Neutrophil (primary cell): ENCODE measurements around the gene ZNF224.

Experiments
- H3K27ac ChIP-seq: fragments of 200-600 bp; sonication (generic); 2 replicates; pipeline ENCODE4 v1.5.1; 2016; ENCODE audit warnings: mild to moderate bottlenecking, moderate library complexity
- H3K27me3 ChIP-seq: fragments of 200-600 bp; sonication (generic); 2 replicates; pipeline ENCODE4 v1.6.0; 2016; ENCODE audit warnings: mild to moderate bottlenecking
- H3K36me3 ChIP-seq: fragments of 200-600 bp; sonication (generic); 2 replicates; pipeline ENCODE4 v1.5.1; 2017
- H3K4me1 ChIP-seq, 2 experiments: fragments of 200-600 bp in 1 of 2; sonication (generic) in 1 of 2; 1 replicate in 1 of 2; 2 replicates in 1 of 2; pipeline versions ENCODE4 v1.5.1 to v1.6.1; 2013 to 2016; ENCODE audit warnings: low read depth in 1 of 2, low read length in 1 of 2, mild to moderate bottlenecking in 1 of 2, moderate library complexity in 1 of 2; ENCODE audit not compliant: control insufficient read depth in 1 of 2, insufficient read depth in 1 of 2
- H3K4me3 ChIP-seq, 2 experiments: fragments of 200-600 bp in 1 of 2; sonication (generic) in 1 of 2; 1 replicate in 1 of 2; 2 replicates in 1 of 2; pipeline ENCODE4 v1.5.1; 2013 to 2016; ENCODE audit warnings: low read depth in 1 of 2, low read length in 1 of 2, mild to moderate bottlenecking in 1 of 2, moderate library complexity in 1 of 2
- H3K9me3 ChIP-seq: fragments of 200-600 bp; sonication (generic); 2 replicates; pipeline ENCODE4 v1.5.1; 2016
- TF ChIP-seq, protein P1 (sequence below): fragments of 200-600 bp; sonication (generic); IDR thresholded peaks from 2 replicates; pipeline ENCODE4 v1.5.1; 2016; ENCODE audit warnings: antibody characterized with exemption

Gene ZNF224

GRCh38 chr19:44061038-44061437 lies 33.1 kb upstream of the ZNF224 start:
- TF ChIP-seq, protein P1, sequence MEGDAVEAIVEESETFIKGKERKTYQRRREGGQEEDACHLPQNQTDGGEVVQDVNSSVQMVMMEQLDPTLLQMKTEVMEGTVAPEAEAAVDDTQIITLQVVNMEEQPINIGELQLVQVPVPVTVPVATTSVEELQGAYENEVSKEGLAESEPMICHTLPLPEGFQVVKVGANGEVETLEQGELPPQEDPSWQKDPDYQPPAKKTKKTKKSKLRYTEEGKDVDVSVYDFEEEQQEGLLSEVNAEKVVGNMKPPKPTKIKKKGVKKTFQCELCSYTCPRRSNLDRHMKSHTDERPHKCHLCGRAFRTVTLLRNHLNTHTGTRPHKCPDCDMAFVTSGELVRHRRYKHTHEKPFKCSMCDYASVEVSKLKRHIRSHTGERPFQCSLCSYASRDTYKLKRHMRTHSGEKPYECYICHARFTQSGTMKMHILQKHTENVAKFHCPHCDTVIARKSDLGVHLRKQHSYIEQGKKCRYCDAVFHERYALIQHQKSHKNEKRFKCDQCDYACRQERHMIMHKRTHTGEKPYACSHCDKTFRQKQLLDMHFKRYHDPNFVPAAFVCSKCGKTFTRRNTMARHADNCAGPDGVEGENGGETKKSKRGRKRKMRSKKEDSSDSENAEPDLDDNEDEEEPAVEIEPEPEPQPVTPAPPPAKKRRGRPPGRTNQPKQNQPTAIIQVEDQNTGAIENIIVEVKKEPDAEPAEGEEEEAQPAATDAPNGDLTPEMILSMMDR = no peak
- peaks cover 21% of the 10 kb centered on the region for H3K36me3 ChIP-seq
- H3K9me3 ChIP-seq = peaks cover 6% of the 10 kb centered on the region

GRCh38 chr19:44066305-44066704 lies 27.9 kb upstream of the ZNF224 start:
- peaks cover under 1 to 1% of the 10 kb centered on the region in 2 experiments for H3K4me1 ChIP-seq
- H3K9me3 ChIP-seq = peaks cover 21% of the 10 kb centered on the region

More at GRCh38 chr19:44061038-44061437, 33.1 kb upstream of the ZNF224 start:
- H3K4me3 ChIP-seq = no peak overlapping the region
- H3K27me3 ChIP-seq = no peaks in the 10 kb centered on the region
- no peaks in the 10 kb centered on the region for H3K4me1 ChIP-seq
- H3K27ac ChIP-seq = no peak overlapping the region

GRCh38 chr19:44069415-44069814 lies 24.7 kb upstream of the ZNF224 start:
- Histone ChIP-seq H3K27me3 (no peaks in the 10 kb centered on the region), H3K36me3 (no peaks in the 10 kb centered on the region), H3K4me3 (no peak overlapping the region), H3K9me3 (peaks cover 21% of the 10 kb centered on the region), H3K27ac (no peak overlapping the region), H3K4me1 (peaks cover 12 to 15% of the 10 kb centered on the region in 2 experiments)
- TF ChIP-seq, protein P1 = no peak

More at GRCh38 chr19:44066305-44066704, 27.9 kb upstream of the ZNF224 start:
- TF ChIP-seq, protein P1 = no peak
- Histone ChIP-seq H3K4me3 (no peak overlapping the region), H3K36me3 (peaks cover 12% of the 10 kb centered on the region), H3K27me3 (no peaks in the 10 kb centered on the region), H3K27ac (no peak overlapping the region)

- H3K36me3 ChIP-seq = no peaks in the 10 kb centered on the region
- H3K4me1 ChIP-seq = peaks cover 12 to 15% of the 10 kb centered on the region in 2 experiments
- H3K9me3 ChIP-seq = peaks cover 5% of the 10 kb centered on the region
- H3K27me3 ChIP-seq = no peaks in the 10 kb centered on the region
- H3K27ac ChIP-seq = no peak within 1 kb of the TSS
- H3K4me3 ChIP-seq = peak within 1 kb of the TSS; percentile 66 to 72
- TF ChIP-seq, protein P1 = no peak
These were observed 22.2 kb upstream of the ZNF224 start, which contains the start of gene ZNF284 for GRCh38 chr19:44071824-44072542. TSS of gene ZNF284 (plus strand) at chr19:44072159. CDS start at chr19:44076390, 4,231 bp downstream.

DNA sequence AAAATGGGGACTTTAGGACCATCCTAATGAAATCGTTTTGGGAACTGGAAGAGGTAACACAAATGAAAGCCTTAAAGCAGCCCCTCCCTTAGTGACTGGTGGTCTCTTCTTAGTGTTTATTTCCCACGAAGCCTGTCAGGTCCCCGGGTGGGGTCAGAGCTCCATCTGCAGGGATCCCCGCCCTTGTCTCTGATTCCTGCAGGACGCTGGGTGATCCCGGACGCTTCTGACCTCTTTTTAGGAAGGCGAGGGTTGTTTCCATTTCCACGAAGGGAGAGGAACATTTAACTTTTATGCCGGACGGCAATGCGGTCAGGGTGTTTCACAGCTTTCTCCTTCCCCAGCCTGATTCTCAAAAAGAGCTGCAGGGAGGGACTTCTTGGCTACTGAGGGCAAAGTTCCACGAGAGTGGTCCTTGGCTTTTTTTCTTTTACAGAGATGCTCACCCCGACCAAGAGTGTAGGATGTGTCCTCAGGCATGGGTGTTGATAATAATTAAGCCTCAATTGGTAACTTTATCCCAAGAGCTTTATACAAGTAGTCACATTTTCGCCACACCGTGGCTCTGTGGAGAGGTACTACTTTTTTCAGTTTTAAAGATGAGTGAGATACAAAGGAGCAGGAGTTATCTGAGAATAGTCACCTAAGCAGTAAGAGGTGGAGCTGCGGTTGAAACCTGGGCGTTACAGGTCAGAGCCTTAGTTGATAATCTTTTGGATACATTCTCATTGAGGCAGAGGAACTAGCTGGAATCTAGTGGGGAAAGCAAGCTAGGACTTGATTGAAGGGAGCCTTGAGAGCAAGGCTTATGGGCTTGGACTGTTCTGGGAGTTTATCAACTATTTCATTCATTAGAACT lies 21.4 kb upstream of the ZNF224 start:
- no peak overlapping the region for H3K27ac ChIP-seq

More for the DNA sequence above, 21.4 kb upstream of the ZNF224 start:
- TF ChIP-seq, protein P1 = no peak
- peaks cover 12 to 15% of the 10 kb centered on the region in 2 experiments for H3K4me1 ChIP-seq
- no peaks in the 10 kb centered on the region for H3K36me3 ChIP-seq
- peaks cover under 1% of the 10 kb centered on the region for H3K9me3 ChIP-seq
- no peaks in the 10 kb centered on the region for H3K27me3 ChIP-seq
- H3K4me3 ChIP-seq = peak overlapping the region; percentile 66 to 72
